Fibroblast of the aortic adventitia (primary cell): Measurements from ENCODE around the gene ZAR1L. TPM values are rescaled to one million over a fixed set of nuclear protein-coding genes. Genes with fewer than 3 reads are reported as not detected.

Experiments
- DNase-seq: peaks from one replicate; pipeline ENCODE4 v3.0.0-alpha.2; 2010; ENCODE audit warnings: low read depth
- H3K4me3 ChIP-seq: 2 replicates; pipeline ENCODE4 v1.5.1; 2011; ENCODE audit warnings: low read depth, mild to moderate bottlenecking, control low read depth, low read length, moderate library complexity
- CTCF ChIP-seq: IDR thresholded peaks from 2 replicates; pipeline ENCODE4 v1.5.1; 2011; ENCODE audit warnings: mild to moderate bottlenecking, low read length, control low read depth, inconsistent platforms; ENCODE audit not compliant: insufficient read depth
- total RNA-seq: library from RNA; depleted of rRNA; stranded (reverse); fragments of >200 nt; gene quantifications from 2 replicates; pipeline ENCODE4 v1.2.3, GENCODE V29; 2012; ENCODE audit warnings: low replicate concordance

Gene ZAR1L
- total RNA-seq, 1 donor: not detected

DNA sequence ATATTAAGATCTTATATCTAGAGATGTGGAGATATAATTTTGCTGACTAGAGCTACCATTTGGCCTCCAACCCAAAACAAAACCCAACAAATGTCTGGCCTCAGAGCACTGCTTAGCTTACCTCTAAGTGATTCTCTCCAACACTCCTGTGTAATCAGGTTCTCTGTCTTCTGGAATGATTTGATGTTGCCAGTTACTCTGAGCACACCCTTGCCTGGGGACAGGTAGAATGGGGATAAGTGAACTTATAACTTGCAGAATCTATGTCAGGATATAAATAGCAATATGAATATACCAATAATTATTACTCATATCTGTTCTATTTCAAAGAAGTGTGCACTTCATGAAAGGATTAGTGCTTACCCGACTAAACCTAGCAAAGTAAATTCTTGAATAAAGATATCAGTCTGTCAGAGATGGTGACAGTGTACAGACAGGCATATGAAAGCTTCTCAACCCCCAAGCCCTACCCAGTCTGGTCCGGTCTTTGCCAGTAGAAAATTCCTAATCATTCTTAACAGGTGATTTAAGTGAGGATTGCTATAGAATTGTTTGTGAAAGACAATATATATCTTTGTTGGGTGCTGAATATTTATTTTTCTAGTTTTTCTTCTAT, 33.0 kb downstream of the ZAR1L start:
- no peak for DNase-seq
- TF ChIP-seq CTCF: no peak
- H3K4me3 ChIP-seq: no peak overlapping the region

DNA sequence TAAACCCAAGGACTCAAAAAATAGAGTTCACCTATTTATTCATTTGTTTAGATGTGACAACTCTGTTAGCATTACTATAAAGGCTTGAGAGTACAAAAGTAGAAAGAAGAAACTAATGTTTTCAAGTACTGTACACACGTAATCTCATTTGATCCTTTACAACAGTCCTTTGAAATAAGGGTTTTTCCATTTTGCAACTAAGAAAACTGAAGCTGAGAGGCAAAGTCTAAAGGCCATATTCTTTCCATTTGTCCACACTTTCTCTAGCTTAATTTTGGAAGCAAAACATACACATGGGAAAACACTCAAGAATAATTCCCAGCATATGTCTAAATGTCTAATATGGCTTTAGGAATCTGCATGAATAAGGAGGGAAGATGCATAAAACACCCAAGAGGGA, 34.1 kb downstream of the ZAR1L start:
- DNase-seq: no peak
- TF ChIP-seq CTCF: no peak
- H3K4me3 ChIP-seq: no peak overlapping the region

DNA sequence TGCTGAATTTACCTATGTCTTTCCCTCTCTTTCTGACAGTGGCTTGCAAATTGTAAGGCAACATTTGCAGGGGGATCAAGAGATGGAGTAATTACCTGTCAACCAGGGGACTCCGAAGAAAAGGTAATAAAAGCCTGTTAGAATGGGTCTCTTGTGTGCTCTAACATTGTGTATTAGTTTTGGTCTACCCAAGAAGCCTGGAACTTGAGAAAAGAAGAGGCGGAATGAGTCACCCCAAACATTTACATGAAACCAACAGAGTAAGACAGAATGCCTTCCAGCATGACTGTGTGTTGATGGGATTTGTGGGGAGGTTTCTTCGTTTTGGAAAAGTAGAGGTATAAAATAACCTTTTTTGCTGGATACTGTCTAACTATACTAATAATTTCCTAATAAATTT, 36.7 kb downstream of the ZAR1L start:
- no peak overlapping the region for H3K4me3 ChIP-seq
- no peak for TF ChIP-seq CTCF
- no peak for DNase-seq

- DNase-seq: no peak
- no peak overlapping the region for H3K4me3 ChIP-seq
- TF ChIP-seq CTCF: no peak
Measured at GRCh38 chr13:32277839-32278238, 37.3 kb downstream of the ZAR1L start.

GRCh38 chr13:32272021-32272683, 43.0 kb downstream of the ZAR1L start:
- no peak for DNase-seq
- no peak overlapping the region for H3K4me3 ChIP-seq
- TF ChIP-seq CTCF: no peak

DNA sequence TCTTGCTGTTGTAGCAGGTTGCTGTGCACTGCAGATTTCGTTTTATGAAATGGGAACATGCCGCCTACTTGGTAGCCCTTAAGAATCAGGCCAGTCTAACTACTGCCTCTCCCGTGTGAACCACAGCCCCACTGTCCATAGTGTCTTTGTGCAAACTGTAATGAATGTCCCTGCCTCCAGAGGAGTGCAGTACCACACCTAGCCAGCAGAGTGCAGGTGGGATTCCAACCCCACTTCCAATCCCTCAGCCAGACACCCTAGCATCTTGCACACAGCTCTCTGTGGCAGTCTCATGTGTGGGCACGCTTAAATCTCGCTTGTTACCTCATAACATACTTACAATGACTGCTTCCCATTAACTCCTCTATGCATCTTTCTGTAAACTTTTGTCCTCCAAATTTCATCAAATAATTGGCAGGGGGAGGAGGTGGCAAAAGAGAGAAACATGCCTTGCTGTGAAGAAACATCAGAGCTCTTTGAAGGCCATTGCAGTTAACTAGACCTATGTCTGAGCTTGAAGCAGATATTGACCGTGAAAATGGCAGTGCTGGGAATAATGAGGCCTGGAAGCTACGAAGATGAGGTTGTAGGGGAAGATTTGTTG, 47.2 kb downstream of the ZAR1L start:
- DNase-seq: no peak
- TF ChIP-seq CTCF: peak; percentile 59
- H3K4me3 ChIP-seq: no peak overlapping the region
